NCI-H748 treated with DMSO at 0.1 percent for 48 hours (cell line): ENCODE data around the gene ZNF880.
"Not testable (repeated sequence)": the region's sequence is repeated elsewhere in the genome, so short reads cannot be mapped to it uniquely, and the experiment has no call there.

Source experiments
- DNase-seq: peaks from one replicate; lab custom pipeline; 2025; lab: John Stamatoyannopoulos, UW

The ZNF880 gene

GRCh38 chr19:52369559-52370340 is at the start of gene ZNF880:
TSS of gene ZNF880 (plus strand) at chr19:52369923. CDS start at chr19:52369966, 43 bp downstream.
- peak; percentile 94 for DNase-seq

- DNase-seq: no peak
Observed at GRCh38 chr19:52322429-52322828, 47.3 kb upstream of the ZNF880 start.

DNA sequence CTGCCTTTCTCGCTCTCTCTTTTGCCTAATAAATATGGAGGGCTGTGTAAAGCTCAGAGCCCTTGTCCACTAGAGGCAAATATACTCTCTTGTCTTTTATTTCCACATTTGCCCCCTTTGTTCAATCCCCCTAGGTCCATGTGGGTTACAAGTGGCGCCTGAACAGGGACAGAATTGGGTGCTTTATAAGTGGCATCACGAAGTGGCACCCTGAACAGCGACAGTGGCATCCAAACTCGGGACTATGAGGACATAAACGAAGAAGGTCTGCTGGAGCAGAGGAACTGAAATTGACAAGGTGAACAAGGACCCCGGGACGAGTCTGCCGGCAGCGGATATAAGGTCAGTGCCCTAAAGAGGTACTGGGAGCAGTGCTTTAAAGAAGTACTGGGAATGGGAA is 38.0 kb upstream of the ZNF880 start:
- DNase-seq: no peak

DNA sequence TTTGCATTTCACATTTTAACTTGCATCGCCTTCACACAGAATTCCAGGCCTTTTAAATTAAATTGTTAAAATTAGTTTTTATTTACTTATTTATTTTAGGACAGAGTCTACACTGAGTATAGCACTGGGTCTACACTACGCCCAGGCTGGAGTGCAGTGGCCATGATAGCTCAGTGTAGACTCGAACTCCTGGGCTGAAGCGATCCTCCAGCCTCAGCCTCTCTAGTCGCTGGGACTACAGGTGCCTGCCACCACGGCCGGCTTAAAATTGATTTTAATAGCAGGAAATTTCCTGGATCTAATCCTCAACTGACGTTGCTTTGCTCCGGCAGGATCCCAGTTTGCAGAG is 34.0 kb upstream of the ZNF880 start:
- DNase-seq: no peak

DNA sequence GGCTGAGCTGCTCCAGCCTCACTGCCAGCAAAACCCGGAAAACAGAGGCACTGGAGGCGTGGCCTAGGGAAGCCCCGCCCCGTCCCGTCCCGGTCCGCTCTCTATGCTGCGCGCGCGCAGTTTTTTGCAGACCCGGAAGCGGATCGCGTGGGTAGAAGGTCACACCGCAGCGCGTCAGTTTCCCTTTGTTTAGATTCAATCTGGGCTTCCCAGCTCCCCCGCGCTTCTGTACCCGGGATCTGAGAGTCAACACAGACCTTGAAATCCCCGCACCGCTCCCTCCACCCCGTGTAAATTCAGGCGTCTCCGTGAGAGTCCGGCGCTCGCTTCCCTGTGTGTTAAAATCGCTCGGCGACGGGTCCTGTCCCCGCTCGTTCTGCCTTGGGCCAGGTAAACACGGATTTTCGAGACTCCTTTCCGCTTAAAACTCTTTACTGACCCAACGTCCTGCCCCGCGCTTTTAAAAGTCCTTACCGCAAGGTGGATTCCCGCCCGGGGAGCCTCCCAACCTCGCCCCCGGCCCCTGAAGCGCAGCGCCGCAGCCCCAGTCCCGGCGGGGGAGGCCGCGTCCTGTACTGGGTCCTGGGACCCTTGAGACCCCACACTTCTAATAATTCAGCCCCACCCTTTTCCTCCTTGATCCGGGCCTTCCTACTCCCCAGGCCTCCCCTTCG is 33.5 kb upstream of the ZNF880 start, which contains the start of gene ZNF610:
TSS of gene ZNF610 (plus strand) at position 127 of the 674 bp plus-strand sequence. CDS start 12,930 bp downstream, outside the sequence.
- peak; percentile 76 for DNase-seq

DNA sequence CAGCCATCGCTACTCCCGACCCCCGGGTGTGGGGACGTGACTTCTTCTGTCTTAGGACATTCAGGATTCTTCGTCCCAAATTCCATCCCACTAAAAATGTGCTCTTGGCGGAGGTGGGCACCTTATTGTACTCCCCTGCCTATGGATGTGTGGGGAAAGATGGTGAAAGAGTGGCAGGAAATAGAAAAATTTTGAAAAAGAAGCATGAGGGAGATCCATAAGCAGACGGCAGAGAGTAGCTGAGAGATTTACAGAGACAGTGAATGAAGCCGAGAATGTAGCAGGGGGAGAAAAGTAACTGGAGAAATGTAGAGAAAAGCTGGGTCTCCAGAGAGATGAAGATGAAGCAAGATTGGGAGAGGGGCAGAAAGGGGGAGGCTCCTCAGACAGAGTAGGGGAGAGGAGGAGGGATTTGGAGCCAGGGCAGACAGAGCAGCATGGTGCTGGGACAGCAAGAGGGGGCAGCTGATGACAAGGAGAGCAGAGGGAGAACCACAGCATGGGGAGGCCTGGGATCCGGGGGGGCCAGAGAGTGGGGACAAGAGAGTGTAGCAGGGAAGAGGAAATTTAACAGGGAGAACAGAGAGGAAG is 32.8 kb upstream of the ZNF880 start:
- DNase-seq: no peak

DNA sequence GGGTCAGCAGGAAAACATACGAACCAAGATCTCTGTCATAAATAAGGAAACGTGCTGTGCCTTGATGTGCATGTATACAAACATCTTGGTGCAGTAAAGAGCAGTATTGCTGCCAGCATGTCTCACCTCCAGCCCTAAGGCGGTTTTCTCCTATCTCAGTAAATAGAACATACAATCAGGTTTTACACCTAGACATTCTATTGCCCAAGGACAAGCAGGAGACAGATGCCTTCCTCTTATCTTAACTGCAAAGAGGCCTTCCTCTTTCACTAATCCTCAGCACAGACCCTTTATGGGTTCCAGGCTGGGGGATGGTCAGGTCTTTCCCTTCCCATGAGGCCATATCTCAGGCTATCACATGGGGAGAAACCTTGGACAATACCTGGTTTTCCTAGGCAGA is 30.7 kb upstream of the ZNF880 start:
- DNase-seq: not testable (repeated sequence)

- peak; percentile 64 for DNase-seq
Observed at GRCh38 chr19:52343548-52343947, 26.2 kb upstream of the ZNF880 start.

DNA sequence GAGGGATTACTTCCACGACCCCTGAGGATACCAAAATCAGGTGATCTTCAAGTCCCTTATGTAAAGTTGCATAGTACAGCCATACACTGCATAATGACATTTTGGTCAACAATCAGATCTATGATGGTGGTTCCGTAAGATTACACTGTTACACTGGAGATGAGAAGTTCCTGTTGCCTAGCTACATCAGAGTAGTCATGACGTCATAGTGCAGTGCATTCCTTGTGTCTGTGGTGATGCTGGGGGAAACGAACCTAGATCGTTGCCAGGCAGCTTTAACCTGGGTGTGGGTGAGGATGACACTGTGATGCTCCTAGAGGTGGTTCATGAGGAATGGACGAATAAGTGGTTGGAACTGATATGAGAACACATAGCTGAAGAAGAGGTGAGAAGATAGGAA is 24.6 kb upstream of the ZNF880 start:
- no peak for DNase-seq

GRCh38 chr19:52351512-52351911 is 18.2 kb upstream of the ZNF880 start:
- no peak for DNase-seq

DNA sequence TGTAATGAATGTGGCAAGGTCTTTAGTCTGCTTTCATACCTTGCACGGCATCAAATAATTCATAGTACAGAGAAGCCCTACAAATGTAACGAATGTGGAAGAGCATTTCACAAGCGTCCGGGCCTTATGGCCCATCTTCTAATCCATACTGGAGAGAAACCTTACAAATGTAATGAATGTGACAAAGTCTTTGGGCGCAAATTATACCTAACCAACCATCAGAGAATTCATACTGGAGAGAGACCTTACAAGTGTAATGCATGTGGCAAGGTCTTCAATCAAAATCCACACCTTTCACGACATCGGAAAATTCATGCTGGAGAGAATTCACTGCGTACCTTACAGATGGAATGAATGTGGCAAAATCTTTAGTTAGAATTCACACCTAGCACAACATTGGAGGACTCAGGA is 3.3 kb upstream of the ZNF880 start:
- DNase-seq: no peak

DNA sequence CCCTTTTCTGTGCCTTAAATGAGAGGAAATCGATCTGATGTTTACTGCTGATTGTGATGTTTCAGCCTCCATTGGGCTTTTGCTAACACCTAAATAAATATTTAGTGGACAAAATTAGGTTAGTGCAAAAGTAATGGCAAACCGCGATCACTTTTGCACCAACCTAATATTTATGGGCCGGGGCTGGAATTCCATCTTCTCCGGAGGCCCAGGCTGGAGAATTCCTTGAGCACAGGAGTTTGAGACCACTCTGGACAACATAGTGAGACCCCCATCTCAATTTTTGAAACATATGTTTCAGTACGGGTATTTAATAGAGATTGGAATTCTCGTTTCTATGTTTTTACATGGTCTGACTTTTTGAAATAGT is 603 bp downstream of the ZNF880 start:
- no peak for DNase-seq

DNA sequence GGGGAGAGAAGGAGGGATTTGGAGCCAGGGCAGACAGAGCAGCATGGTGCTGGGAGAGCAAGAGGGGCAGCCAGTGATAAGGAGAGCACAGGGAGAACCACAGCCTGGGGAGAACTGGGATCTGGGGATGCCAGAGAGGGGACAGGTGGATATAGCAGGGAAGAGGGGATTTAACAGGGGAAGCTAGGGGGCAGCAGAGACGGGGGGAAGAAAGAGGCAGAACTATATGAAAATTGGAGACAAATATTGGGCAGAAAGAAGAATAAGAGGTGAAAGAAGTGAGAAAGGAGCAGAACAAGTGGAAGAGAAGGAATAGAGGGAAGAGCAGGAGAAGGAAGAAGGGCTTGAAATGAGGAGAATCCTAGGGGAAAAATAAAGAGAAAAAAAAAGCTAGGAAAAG is 21.4 kb downstream of the ZNF880 start:
- DNase-seq: no peak

DNA sequence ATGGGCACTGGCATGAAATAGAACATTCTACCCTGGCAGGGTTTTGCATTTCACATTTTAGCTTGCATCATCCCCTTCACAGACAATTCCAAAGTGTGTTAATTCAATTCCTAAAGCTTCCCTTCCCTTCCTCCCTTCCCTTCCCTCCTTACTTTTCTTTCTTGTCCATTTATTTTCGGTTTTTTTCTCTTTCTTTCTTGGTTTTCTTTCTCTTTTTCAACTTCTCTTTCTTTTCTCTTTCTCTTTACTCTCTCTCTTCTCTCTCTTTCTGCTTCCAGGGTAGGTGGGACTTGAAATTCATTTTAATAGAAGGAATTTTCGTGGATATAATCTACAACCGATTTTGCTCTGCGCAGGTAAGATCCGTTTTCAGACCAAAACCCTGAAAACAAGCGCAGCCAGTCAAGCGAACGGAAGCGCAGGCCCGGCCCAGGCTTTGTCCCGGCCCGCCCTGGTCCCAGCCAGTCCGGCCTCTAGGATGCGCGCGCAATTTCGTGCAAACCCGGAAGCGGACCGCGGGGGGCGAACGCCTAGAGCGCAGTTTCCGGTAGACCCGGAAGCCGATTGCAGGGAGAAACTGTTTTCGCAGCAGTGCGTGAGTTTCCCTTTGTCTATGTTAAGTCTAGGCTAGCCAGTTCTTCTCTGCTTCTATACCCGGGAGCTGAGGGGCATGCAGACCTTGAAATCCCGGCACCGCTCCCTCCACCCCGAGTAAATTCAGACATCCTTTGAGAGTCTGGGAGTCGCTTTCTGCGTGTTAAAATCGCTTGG is 27.8 kb downstream of the ZNF880 start, which contains the start of gene ZNF528:
TSS of gene ZNF528 (plus strand) at position 540 of the 771 bp plus-strand sequence. CDS start 4,165 bp downstream, outside the sequence.
- peak; percentile 50 for DNase-seq

DNA sequence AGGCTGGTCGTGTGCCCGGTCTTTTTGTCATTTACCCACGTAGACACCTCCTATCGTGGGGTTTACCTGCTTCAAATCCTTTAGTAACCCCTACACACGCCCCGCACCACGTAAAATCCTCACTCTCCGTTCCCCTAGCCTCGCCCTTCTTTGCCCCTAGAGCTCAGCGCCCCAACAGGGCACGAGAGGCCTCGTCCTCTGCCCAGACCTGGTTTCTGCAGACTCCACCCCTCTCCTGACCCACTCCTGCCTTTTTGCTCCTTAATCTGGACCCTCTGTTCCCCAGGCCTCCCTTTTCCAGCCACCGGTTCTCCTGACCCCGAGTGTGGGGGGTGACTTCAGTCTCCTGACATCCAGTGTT is 28.3 kb downstream of the ZNF880 start:
- no peak for DNase-seq

DNA sequence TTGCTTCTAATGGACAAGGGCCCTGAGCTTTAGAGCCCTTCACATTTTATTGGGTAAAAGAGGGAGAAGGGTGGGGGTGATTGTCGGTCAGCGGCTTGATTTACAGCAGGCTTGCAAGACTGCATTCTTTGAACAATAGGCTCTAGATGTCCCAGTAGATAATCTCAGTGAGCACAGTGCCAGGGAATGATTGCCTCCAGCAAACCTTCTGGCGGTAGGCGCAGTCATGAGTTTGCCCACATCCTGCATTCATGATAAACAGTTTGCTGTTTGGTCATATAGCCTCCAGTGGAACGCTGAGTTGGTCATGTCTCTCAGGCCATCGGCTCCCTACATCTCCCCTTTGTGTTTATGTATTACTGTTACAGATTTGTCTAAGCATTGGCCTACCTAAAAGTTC is 40.6 kb downstream of the ZNF880 start:
- DNase-seq: no peak

- no peak for DNase-seq
Observed at GRCh38 chr19:52415711-52416110, 46.0 kb downstream of the ZNF880 start.

DNA sequence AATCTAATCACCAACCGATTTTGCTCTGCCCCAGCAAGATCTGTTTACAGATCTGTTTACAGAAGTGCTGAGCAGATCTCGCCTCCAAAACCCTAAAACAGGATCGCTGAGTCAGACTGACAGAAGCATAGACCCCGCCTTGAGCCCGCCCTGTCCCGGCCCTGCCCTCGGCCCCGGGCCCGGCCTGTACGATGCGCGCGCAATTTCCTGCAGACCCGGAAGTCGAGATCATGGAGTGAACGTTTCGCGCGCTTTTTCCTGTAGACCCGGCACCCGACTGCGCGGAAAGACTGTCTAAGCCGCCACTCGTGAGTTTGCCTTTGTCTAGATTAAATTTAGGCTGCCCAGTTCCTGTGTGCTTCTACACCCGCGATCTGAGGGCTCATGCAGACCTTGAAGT is 59.2 kb downstream of the ZNF880 start, which contains the start of gene ZNF534:
TSS of gene ZNF534 (plus strand) at position 212 of the 400 bp plus-strand sequence. CDS start 2,327 bp downstream, outside the sequence.
- no peak for DNase-seq
